SK-N-SH treated with all-trans-retinoic acid at 6 μM for 48 hours (cell line): Measurements from ENCODE around the gene AHCYL1.

ENCODE experiments used
- BACH2 ChIP-seq: fragments of 250-450 bp; sonication (Bioruptor Pico); IDR thresholded peaks from 2 replicates; pipeline ENCODE4 v1.9.0; 2021; ENCODE audit warnings: mild to moderate bottlenecking, borderline replicate concordance
- CSRNP3 ChIP-seq: fragments of 250-450 bp; sonication (Bioruptor Pico); IDR thresholded peaks from 2 replicates; pipeline ENCODE4 v1.5.1; 2021; ENCODE audit warnings: mild to moderate bottlenecking, moderate library complexity
- PPARA ChIP-seq: fragments of 250-450 bp; sonication (Bioruptor Pico); IDR thresholded peaks from 2 replicates; pipeline ENCODE4 v1.5.0; 2020; ENCODE audit warnings: mild to moderate bottlenecking, borderline replicate concordance

GRCh38 chr1:110032327-110032726 lies 47.8 kb downstream of the AHCYL1 start:
- TF ChIP-seq CSRNP3 (CRISPR knock-in tag) (no peak), BACH2 (CRISPR knock-in tag) (no peak), PPARA (CRISPR knock-in tag) (no peak)
